ENCODE results near the gene SYNJ2BP. TPM values are rescaled to one million over a fixed set of nuclear protein-coding genes. Genes with fewer than 3 reads are reported as not detected.

Gene SYNJ2BP
- total and polyA plus RNA-seq, 3 donors from 2014 or later = 16.2 to 59.9 (median 21.9) TPM

DNA sequence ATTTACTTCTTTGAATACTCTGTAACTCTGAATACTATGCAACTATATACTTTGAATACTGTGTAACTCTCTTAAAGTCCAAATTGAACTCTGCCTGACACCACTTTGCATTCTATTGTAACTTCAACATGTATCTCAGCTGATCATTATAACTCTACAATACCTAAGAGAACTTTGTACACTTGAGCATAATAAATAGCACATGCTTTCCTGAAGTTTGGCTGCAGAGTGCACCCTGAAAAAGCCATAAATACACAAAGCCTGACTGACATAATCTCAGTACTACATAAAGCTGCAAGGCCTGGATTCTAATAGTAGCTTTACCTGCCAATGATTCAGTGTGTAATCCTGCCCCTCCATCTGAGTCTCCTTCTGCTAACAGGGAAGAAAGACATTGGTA is 36.1 kb downstream of the SYNJ2BP start:
- Histone ChIP-seq H3K9me3 (no peaks in the 10 kb centered on the region), H3K4me1 (no peaks in the 10 kb centered on the region), H3K27ac (no peak overlapping the region), H3K27me3 (no peaks in the 10 kb centered on the region), H3K36me3 (ENCODE audit: low read depth, missing control alignments) (no peaks in the 10 kb centered on the region), H3K4me3 (no peak overlapping the region)
- no peak for DNase-seq
- TF ChIP-seq CTCF (IDR thresholded peaks at IDR 0.05) = no peak
- TF ChIP-seq POLR2A (IDR thresholded peaks at IDR 0.05) = no peak
- intact Hi-C loops (cut with DNase I; ENCODE audit: low total_unique reads) = no loop called here

DNA sequence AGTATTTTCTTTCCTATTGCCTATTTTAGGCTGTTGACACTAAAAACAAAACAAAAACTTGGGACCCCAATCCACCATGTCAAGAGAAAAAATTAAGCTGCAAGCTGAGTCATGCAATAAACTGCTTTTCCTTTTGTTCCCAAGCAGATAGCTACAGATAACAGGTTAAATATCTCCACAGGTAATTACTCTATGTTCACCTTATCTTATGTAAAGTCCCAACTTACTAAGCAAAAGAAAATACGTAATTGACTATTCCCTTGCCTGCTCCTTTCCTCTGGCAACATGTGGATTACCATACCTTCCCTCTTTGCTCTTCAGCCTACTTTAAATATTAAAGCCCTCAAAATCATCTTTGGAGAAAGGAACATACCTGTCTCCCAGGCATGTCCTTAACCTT is 38.2 kb downstream of the SYNJ2BP start:
- Histone ChIP-seq H3K9me3 (no peaks in the 10 kb centered on the region), H3K27ac (no peak overlapping the region), H3K4me1 (no peaks in the 10 kb centered on the region), H3K4me3 (no peak overlapping the region), H3K27me3 (no peaks in the 10 kb centered on the region), H3K36me3 (ENCODE audit: low read depth, missing control alignments) (no peaks in the 10 kb centered on the region)
- WGBS, 2 donors = 77 to 93% methylated on average over 1 of the region's 1 CpG
- no peak for TF ChIP-seq POLR2A (IDR thresholded peaks at IDR 0.05)
- TF ChIP-seq CTCF (IDR thresholded peaks at IDR 0.05) = no peak
- intact Hi-C loops (cut with DNase I; ENCODE audit: low total_unique reads) = no loop called here
- no peak for DNase-seq

Other genes with a start within 250 kb of the SYNJ2BP start
- under 1 TPM; 0.39 to 0.43 TPM for gene SLC8A3, start 228.1 kb downstream of the SYNJ2BP start, total RNA-seq
- 0.61 TPM for gene SLC8A3, start 228.1 kb downstream of the SYNJ2BP start, polyA plus RNA-seq (ENCODE audit: insufficient read depth, low read depth, low replicate concordance)
- 10 to 100 TPM; 13.3 to 17.8 TPM for gene COX16, start 57.4 kb downstream of the SYNJ2BP start, total RNA-seq
- 24.9 TPM for gene COX16, start 57.4 kb downstream of the SYNJ2BP start, polyA plus RNA-seq (ENCODE audit: insufficient read depth, low read depth, low replicate concordance)
- gene ADAM21, start 35.1 kb upstream of the SYNJ2BP start, total RNA-seq = 10 to 100 TPM in 1 of 2 donors, 1 to 10 TPM in 1; 4.6 to 13.7 TPM
- 15.6 TPM for gene ADAM21, start 35.1 kb upstream of the SYNJ2BP start, polyA plus RNA-seq (ENCODE audit: insufficient read depth, low read depth, low replicate concordance)
- 1 to 10 TPM; 4.0 to 9.6 TPM for gene ADAM20, start 117.9 kb upstream of the SYNJ2BP start, total RNA-seq
- 9.5 TPM for gene ADAM20, start 117.9 kb upstream of the SYNJ2BP start, polyA plus RNA-seq (ENCODE audit: insufficient read depth, low read depth, low replicate concordance)
- 10 to 100 TPM; 60.6 to 63.0 TPM for gene MED6, start 183.6 kb upstream of the SYNJ2BP start, total RNA-seq
- 24.8 TPM for gene MED6, start 183.6 kb upstream of the SYNJ2BP start, polyA plus RNA-seq (ENCODE audit: insufficient read depth, low read depth, low replicate concordance)
- gene TTC9, start 224.8 kb upstream of the SYNJ2BP start, total RNA-seq = 1 to 10 TPM; 2.4 TPM
- 1.5 TPM for gene TTC9, start 224.8 kb upstream of the SYNJ2BP start, polyA plus RNA-seq (ENCODE audit: insufficient read depth, low read depth, low replicate concordance)

Measured in testis (tissue), 3 donors.